K562 (cell line): Measurements from ENCODE around the gene TARS3. TPM values are rescaled to one million over a fixed set of nuclear protein-coding genes. Genes with fewer than 3 reads are reported as not detected.

Experiments used
- ATAC-seq: fragments of 200-7000 bp; cut with Tn5 transposase; 3 replicates; pipeline ENCODE4 v1.9.1; 2020; ENCODE audit warnings: moderate library complexity
- BruUV-seq: library from RNA; stranded (reverse); fragments of 400-500 nt; replicated peaks from 2 replicates; lab custom pipeline; 2021; lab: Mats Ljungman, UMichigan
- CTCF ChIA-PET: fragments of 300-600 bp; formaldehyde crosslinking; extraction: SDS; loops from one replicate; lab custom pipeline; 2021; ENCODE audit warnings: low intra/inter-chr PET ratio; lab: Yijun Ruan, JAX
- POLR2A ChIA-PET: fragments of 300-600, 350-650 bp; sonication (Branson Sonifier 250); formaldehyde crosslinking; extraction: SDS; loops from one replicate; lab custom pipeline; 2021; ENCODE audit warnings: antibody characterized with exemption, inconsistent platforms; lab: Yijun Ruan, JAX
- DNase-seq, 4 experiments: peaks; one replicate each; pipeline versions ENCODE4 v3.0.0 to v3.0.0-alpha.2; 2011 to 2018; ENCODE audit warnings: low spot score in 3 of 4, mixed read lengths in 3 of 4; ENCODE audit errors: extremely low read depth in 1 of 4
- FAIRE-seq: peaks from 2 replicates; lab custom pipeline; 2011; peaks lifted over from hg19 to GRCh38; lab: Jason Lieb, UNC
- H2AFZ ChIP-seq: 2 replicates; pipeline ENCODE4 v1.6.0; 2011; ENCODE audit warnings: low read depth, low read length, control low read depth, inconsistent platforms
- H3K27ac ChIP-seq: fragments of 200-600 bp; 3 replicates; pipeline ENCODE4 v1.8.0; 2011; ENCODE audit warnings: low read depth, mild to moderate bottlenecking, control low read depth, inconsistent platforms, low read length, moderate library complexity, mixed read lengths; ENCODE audit errors: extremely low read depth
- H3K27me3 ChIP-seq, 2 experiments: fragments of 300-600 bp in 1 of 2; 2 replicates in 1 of 2; 3 replicates in 1 of 2; pipeline versions ENCODE4 v1.6.0 to v1.8.0; 2011; ENCODE audit warnings: inconsistent platforms in 2 of 2, low read length in 2 of 2, mild to moderate bottlenecking in 1 of 2, mixed read lengths in 1 of 2, moderate library complexity in 1 of 2; ENCODE audit not compliant: control insufficient read depth in 2 of 2, insufficient read depth in 2 of 2
- H3K36me3 ChIP-seq: fragments of 300-600 bp; 3 replicates; pipeline ENCODE4 v1.8.0; 2011; ENCODE audit warnings: mild to moderate bottlenecking, low read length, inconsistent platforms; ENCODE audit not compliant: control insufficient read depth, insufficient read depth
- H3K4me1 ChIP-seq, 2 experiments: fragments of 200-600 bp in 1 of 2; replicated peaks in 1 of 2; 2 replicates in 1 of 2; 3 replicates in 1 of 2; pipeline versions ENCODE4 v1.5.1 to v1.8.0; 2011; ENCODE audit warnings: inconsistent platforms in 2 of 2, low read length in 2 of 2, mild to moderate bottlenecking in 1 of 2, mixed read lengths in 1 of 2, moderate library complexity in 1 of 2; ENCODE audit not compliant: control insufficient read depth in 2 of 2, insufficient read depth in 2 of 2
- H3K4me2 ChIP-seq: 2 replicates; pipeline ENCODE4 v1.6.1; 2011; ENCODE audit warnings: low read length, control low read depth, inconsistent platforms, mixed read lengths; ENCODE audit not compliant: insufficient read depth
- H3K4me3 ChIP-seq: fragments of 200-600 bp; sonication (generic), shearing (Covaris generic); 2 replicates; pipeline ENCODE4 v1.5.1; 2016; ENCODE audit warnings: control low read depth, inconsistent platforms
- H3K79me2 ChIP-seq: fragments of 200-600 bp; 3 replicates; pipeline ENCODE4 v1.8.0; 2011; ENCODE audit warnings: low read length, inconsistent platforms; ENCODE audit not compliant: control insufficient read depth, insufficient read depth
- H3K9ac ChIP-seq, 2 experiments: 2 replicates each; pipeline versions ENCODE4 v1.6.0 to v1.6.1; 2011; ENCODE audit warnings: low read depth in 2 of 2, low read length in 2 of 2, control low read depth in 1 of 2, inconsistent platforms in 1 of 2, mild to moderate bottlenecking in 1 of 2, mixed read lengths in 1 of 2; ENCODE audit not compliant: insufficient read depth in 1 of 2
- H3K9me1 ChIP-seq: one replicate; pipeline ENCODE4 v1.6.0; 2011; ENCODE audit warnings: inconsistent platforms, mild to moderate bottlenecking, low read length, moderate library complexity; ENCODE audit not compliant: control insufficient read depth, insufficient read depth
- H3K9me3 ChIP-seq: replicated peaks from 2 replicates; pipeline ENCODE4 v1.5.1; 2011; ENCODE audit warnings: low read depth, low read length, inconsistent platforms; ENCODE audit not compliant: control insufficient read depth, insufficient read depth
- H4K20me1 ChIP-seq: replicated peaks from 2 replicates; pipeline ENCODE4 v1.6.1; 2011; ENCODE audit warnings: low read length, inconsistent platforms, mixed read lengths; ENCODE audit not compliant: control insufficient read depth, insufficient read depth
- PCBP1 ChIP-seq: fragments of 200-400 bp; formaldehyde crosslinking; IDR thresholded peaks from 2 replicates; pipeline ENCODE4 v1.6.1; 2018; ENCODE audit warnings: mild to moderate bottlenecking, low read depth, low read length; ENCODE audit not compliant: poor library complexity, severe bottlenecking
- WGBS: fragments of 100-300 bp; shearing (Covaris generic); methylation state at CpG from one replicate; pipeline ENCODE4 v1.1.6; 2016; ENCODE audit warnings: low coverage, mixed read lengths; ENCODE audit not compliant: insufficient coverage; ENCODE audit errors: missing lambda C conversion rate; 5-methylcytosine and 5-hydroxymethylcytosine counted together
- in situ Hi-C: fragments of 300-500 bp; cut with MboI; formaldehyde crosslinking; loops from 4 replicates; pipeline ENCODE4 v1.15.0; 2018; ENCODE audit warnings: inconsistent platforms, mixed read lengths
- intact Hi-C: fragments of 100-400 bp; cut with micrococcal nuclease; formaldehyde crosslinking; loops from 2 replicates; pipeline ENCODE4 v1.14.2; 2022
- polyA plus RNA-seq, 8 experiments: library from polyadenylated mRNA; depleted of rRNA in 4 of 8; stranded (reverse) in 5 of 8; unstranded in 3 of 8; fragments of >200 nt; fragmentation: Nextera tagmentation in 2 of 8; fragmentation: Illumina TruSeq in 1 of 8; extraction: Ambion mirVana in 2 of 8; extraction: Trizol in 1 of 8; gene quantifications; 2 replicates each; pipeline versions ENCODE4 v1.2.1 to v1.2.3, GENCODE V29; 2011 to 2014; ENCODE audit warnings: inconsistent platforms in 1 of 8, missing spikeins in 1 of 8
- total RNA-seq, 7 experiments: library from RNA; depleted of rRNA in 6 of 7; stranded (reverse); fragments of >200 nt in 6 of 7; fragmentation: Illumina TruSeq in 2 of 7; extraction: Trizol in 2 of 7; gene quantifications; 2 replicates each; pipeline versions ENCODE4 v1.2.1 to v1.2.3, GENCODE V29; 2011 to 2021; ENCODE audit warnings: low replicate concordance in 1 of 7
- TF ChIP-seq, protein P1 (sequence below): fragments of 250-450 bp; sonication (Bioruptor Pico); IDR thresholded peaks from 2 replicates; pipeline ENCODE4 v1.4.0; 2020; ENCODE audit warnings: mild to moderate bottlenecking, moderate library complexity, borderline replicate concordance
- TF ChIP-seq, protein P2 (sequence below), 2 experiments: IDR thresholded peaks; 2 replicates each; pipeline ENCODE4 v1.6.1; 2011; ENCODE audit warnings: borderline replicate concordance in 1 of 2, control low read depth in 1 of 2, low read depth in 1 of 2, low read length in 1 of 2, mild to moderate bottlenecking in 1 of 2, mixed read lengths in 1 of 2, moderate library complexity in 1 of 2; ENCODE audit not compliant: insufficient read depth in 1 of 2, insufficient read length in 1 of 2, poor library complexity in 1 of 2, severe bottlenecking in 1 of 2; ENCODE audit errors: extremely low read depth in 1 of 2
- TF ChIP-seq, protein P3 (sequence below): fragments of 250-450 bp; sonication (Bioruptor Pico); IDR thresholded peaks from 2 replicates; pipeline ENCODE4 v1.5.0; 2021; ENCODE audit warnings: mild to moderate bottlenecking, borderline replicate concordance
- TF ChIP-seq, protein P4 (sequence below), 2 experiments: fragments of 450-650 bp; IDR thresholded peaks; 2 replicates each; pipeline ENCODE4 v1.6.1; 2016; ENCODE audit warnings: mild to moderate bottlenecking in 2 of 2, borderline replicate concordance in 1 of 2, low read depth in 1 of 2, moderate library complexity in 1 of 2

Gene TARS3
- total and polyA plus RNA-seq, 9 of the 15 experiments (the other 6 are each of a cell fraction or from before 2014, with no cell fraction given): 2.1 to 14.7 (median 9.8) TPM

DNA sequence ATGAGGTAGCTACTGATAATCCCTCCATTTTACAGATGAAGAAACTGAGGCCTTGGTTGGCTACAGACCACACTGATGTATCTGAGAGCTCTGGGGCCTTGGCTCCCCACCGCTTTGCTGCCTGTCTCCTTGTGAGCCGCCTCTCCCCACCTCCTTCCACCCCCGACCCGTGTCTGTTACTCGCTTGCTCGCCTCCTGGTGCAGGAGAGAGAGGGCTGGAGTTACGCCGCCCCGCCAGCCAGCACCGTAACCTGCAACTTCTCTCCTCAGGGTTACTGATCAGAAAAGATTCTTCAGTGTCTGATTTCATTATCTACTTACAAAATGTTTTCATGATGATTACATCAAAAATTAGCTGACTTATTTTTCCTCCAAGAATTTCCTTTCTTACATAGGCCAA, 106.2 kb downstream of the TARS3 start:
- Histone ChIP-seq H3K4me2 (no peak overlapping the region), H3K27me3 (peaks cover 15 to 26% of the 10 kb centered on the region in 2 experiments), H3K9me1 (no peaks in the 10 kb centered on the region), H3K4me3 (no peak overlapping the region), H3K36me3 (no peaks in the 10 kb centered on the region), H4K20me1 (no peaks in the 10 kb centered on the region), H3K9ac (no peak overlapping the region), H3K79me2 (no peaks in the 10 kb centered on the region), H3K9me3 (peaks cover 3% of the 10 kb centered on the region; the same call in 1 of the 2 replicates), H2AFZ (no peak overlapping the region), H3K27ac (no peak overlapping the region), H3K4me1 (peaks cover 14 to 21% of the 10 kb centered on the region in 2 experiments; a peak in 4 of 5 replicates)
- TF ChIP-seq, protein P1, sequence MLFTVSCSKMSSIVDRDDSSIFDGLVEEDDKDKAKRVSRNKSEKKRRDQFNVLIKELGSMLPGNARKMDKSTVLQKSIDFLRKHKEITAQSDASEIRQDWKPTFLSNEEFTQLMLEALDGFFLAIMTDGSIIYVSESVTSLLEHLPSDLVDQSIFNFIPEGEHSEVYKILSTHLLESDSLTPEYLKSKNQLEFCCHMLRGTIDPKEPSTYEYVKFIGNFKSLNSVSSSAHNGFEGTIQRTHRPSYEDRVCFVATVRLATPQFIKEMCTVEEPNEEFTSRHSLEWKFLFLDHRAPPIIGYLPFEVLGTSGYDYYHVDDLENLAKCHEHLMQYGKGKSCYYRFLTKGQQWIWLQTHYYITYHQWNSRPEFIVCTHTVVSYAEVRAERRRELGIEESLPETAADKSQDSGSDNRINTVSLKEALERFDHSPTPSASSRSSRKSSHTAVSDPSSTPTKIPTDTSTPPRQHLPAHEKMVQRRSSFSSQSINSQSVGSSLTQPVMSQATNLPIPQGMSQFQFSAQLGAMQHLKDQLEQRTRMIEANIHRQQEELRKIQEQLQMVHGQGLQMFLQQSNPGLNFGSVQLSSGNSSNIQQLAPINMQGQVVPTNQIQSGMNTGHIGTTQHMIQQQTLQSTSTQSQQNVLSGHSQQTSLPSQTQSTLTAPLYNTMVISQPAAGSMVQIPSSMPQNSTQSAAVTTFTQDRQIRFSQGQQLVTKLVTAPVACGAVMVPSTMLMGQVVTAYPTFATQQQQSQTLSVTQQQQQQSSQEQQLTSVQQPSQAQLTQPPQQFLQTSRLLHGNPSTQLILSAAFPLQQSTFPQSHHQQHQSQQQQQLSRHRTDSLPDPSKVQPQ (CRISPR knock-in tag): no peak
- TF ChIP-seq, protein P2, sequence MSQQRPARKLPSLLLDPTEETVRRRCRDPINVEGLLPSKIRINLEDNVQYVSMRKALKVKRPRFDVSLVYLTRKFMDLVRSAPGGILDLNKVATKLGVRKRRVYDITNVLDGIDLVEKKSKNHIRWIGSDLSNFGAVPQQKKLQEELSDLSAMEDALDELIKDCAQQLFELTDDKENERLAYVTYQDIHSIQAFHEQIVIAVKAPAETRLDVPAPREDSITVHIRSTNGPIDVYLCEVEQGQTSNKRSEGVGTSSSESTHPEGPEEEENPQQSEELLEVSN (IDR thresholded peaks at IDR 0.05; ENCODE audit: borderline replicate concordance in 1 of 2, extremely low read depth in 1 of 2, insufficient read depth in 1 of 2, insufficient read length in 1 of 2, low read depth in 1 of 2, low read length in 1 of 2, poor library complexity in 1 of 2, severe bottlenecking in 1 of 2): no peak
- TF ChIP-seq, protein P3, sequence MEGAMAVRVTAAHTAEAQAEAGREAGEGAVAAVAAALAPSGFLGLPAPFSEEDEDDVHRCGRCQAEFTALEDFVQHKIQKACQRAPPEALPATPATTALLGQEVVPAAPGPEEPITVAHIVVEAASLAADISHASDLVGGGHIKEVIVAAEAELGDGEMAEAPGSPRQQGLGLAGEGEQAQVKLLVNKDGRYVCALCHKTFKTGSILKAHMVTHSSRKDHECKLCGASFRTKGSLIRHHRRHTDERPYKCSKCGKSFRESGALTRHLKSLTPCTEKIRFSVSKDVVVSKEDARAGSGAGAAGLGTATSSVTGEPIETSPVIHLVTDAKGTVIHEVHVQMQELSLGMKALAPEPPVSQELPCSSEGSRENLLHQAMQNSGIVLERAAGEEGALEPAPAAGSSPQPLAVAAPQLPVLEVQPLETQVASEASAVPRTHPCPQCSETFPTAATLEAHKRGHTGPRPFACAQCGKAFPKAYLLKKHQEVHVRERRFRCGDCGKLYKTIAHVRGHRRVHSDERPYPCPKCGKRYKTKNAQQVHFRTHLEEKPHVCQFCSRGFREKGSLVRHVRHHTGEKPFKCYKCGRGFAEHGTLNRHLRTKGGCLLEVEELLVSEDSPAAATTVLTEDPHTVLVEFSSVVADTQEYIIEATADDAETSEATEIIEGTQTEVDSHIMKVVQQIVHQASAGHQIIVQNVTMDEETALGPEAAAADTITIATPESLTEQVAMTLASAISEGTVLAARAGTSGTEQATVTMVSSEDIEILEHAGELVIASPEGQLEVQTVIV: no peak
- no peak for TF ChIP-seq PCBP1
- TF ChIP-seq, protein P4, sequence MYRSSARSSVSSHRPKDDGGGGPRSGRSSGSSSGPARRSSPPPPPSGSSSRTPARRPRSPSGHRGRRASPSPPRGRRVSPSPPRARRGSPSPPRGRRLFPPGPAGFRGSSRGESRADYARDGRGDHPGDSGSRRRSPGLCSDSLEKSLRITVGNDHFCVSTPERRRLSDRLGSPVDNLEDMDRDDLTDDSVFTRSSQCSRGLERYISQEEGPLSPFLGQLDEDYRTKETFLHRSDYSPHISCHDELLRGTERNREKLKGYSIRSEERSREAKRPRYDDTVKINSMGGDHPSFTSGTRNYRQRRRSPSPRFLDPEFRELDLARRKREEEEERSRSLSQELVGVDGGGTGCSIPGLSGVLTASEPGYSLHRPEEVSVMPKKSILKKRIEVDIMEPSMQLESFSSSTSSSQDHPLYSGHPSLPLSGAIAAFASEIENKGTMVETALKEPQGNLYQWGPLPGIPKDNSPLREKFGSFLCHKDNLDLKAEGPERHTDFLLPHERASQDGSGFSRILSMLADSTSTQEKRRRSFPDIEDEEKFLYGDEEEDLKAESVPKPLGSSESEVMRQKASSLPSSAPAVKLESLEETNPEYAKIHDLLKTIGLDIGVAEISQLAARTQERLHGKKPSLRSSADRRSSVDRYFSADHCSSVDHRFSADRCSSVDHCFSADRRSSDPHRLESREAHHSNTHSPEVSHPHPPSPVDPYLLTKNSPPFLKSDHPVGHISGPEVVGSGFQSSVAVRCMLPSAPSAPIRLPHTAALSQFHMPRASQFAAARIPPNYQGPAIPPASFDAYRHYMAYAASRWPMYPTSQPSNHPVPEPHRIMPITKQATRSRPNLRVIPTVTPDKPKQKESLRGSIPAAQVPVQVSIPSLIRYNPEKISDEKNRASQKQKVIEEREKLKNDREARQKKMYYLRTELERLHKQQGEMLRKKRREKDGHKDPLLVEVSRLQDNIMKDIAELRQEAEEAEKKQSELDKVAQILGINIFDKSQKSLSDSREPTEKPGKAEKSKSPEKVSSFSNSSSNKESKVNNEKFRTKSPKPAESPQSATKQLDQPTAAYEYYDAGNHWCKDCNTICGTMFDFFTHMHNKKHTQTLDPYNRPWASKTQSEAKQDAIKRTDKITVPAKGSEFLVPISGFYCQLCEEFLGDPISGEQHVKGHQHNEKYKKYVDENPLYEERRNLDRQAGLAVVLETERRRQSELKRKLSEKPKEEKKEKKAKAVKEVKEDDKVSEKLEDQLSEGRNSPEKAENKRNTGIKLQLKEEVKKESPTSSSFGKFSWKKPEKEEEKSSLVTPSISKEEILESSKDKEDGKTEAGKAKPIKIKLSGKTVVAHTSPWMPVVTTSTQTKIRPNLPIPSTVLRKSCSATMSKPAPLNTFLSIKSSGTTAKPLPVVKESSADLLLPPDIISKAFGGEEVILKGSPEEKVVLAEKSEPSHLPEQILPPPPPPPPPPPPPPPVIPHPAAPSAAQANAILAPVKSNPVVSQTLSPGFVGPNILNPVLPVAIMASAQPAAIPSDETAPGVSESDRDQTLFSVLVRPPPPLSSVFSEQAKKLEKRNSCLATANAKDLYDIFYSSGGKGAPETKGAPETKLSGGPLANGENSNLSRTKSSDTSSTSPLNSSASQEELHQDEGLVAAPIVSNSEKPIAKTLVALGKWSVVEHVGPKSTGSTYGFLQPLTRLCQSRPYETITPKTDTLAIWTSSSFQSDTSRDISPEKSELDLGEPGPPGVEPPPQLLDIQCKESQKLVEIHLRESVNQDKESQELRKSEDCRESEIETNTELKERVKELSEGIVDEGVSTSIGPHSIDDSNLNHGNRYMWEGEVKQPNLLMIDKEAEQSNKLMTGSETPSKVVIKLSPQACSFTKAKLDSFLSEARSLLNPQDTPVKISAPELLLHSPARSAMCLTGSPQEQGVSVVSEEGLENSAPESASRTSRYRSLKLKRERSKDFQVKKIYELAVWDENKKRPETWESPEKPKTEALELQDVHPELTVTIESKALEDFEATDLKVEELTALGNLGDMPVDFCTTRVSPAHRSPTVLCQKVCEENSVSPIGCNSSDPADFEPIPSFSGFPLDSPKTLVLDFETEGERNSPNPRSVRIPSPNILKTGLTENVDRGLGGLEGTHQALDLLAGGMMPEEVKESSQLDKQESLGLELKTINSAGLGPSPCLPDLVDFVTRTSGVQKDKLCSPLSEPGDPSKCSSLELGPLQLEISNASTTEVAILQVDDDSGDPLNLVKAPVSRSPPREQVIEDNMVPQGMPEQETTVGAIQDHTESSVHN (IDR thresholded peaks at IDR 0.05; ENCODE audit: borderline replicate concordance in 1 of 2, low read depth in 1 of 2): no peak
- 58% methylated on average over 7 of the region's 10 CpGs for WGBS
- FAIRE-seq: no peak
- ChIA-PET POLR2A (interaction anchor here (0.7 kb wide), 2 partner anchors 9 to 17 kb away, joined by 3 read pairs; no protein-coding TSS in a partner anchor), CTCF (no interaction called here)
- intact Hi-C loops: no loop called here
- ATAC-seq: no peak
- in situ Hi-C loops: no loop called here
- no peak for DNase-seq
- BruUV-seq: no TSS peak
